Stimulated activated naive CD4-positive, alpha-beta T cell (primary cell): Measurements from ENCODE around the gene SUSD4.

Experiments used
- DNase-seq, 6 experiments: peaks; one replicate each; lab custom pipeline; 2025; lab: John Stamatoyannopoulos, UW

The SUSD4 gene

GRCh38 chr1:223329664-223330415 lies 34.1 kb downstream of the SUSD4 start:
- DNase-seq, result no peak

DNA sequence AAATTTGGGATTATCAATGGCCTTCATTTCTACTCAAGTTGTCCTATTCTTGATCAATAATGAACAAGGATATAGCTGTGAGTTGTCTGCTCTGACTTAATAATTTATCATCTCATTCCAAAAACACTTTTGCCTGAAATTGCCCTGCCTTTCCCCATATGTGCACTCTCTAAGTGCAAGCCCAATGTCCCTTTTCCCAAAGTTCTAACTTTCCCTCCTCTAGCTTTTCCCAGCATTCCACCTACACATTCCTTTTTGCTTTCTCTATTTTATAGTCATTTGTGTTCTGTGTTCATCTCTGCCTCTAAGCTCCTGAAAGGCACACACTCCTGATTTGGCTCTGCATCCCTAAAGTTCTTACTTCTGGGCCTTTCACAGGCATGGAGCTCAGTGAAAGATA lies 34.7 kb downstream of the SUSD4 start:
- no peak for DNase-seq

- DNase-seq, result no peak
Observed at GRCh38 chr1:223328566-223328965, 35.4 kb downstream of the SUSD4 start.

DNA sequence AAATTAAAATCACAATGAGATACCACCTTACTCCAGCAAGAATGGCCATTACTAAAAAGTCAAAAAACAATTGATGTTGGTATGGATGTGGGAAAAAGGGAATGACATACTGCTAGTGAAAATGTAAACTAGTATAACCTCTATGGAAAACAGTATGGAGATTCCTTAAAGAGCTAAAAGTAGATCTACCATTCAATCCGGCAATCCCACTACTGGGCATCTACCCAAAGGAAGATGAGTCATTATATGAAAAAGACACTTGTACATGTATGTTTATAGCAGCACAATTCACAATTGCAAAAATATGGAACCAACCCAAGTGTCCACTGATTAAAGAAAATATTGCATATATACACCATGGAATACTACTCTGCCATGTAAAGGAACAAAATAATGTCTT lies 37.2 kb downstream of the SUSD4 start:
- no peak for DNase-seq

- DNase-seq, result no peak
Observed at GRCh38 chr1:223323491-223324484, 40.2 kb downstream of the SUSD4 start.

DNA sequence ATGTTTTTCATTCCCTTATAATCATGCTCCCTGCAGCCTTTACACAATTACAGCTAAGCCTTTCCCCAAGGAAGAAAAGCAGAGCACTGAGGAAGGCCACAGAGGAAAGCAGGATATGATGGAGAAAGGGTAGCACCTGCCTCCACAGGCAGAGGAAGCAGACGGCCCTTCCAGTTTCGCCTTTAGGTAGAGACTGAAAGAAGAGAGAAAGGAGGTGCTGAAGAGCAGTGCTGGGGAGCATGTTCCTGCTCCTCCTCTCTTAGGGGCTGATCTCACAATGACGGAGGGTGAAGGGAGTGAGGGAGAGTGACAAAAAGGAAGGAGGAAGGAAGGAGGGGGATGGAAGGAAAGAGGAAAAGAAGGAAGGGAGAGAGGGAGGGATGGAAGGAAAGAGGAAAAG lies 41.1 kb downstream of the SUSD4 start:
- no peak for DNase-seq

DNA sequence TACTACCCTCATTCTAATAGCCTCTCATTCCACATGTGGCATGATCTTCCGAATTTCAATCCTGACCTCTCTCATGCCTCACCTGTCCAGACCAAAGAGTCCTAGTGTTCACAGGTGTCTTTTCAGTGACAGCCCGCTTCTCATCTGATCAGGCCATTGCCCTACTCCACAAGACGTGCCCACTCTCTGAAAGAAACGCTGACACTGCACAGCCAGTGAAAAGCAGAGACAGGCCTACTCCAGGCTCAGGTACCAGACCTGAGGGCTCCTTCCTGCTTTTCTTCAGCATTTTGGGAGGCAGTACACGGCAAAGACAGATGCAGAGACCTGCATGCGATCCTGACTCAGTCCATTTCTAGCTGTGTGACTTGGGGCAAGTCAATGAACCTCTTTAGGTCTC lies 43.0 kb downstream of the SUSD4 start:
- no peak for DNase-seq

GRCh38 chr1:223319905-223320580 lies 43.9 kb downstream of the SUSD4 start:
- DNase-seq, result no peak

GRCh38 chr1:223319398-223319797 lies 44.6 kb downstream of the SUSD4 start:
- no peak for DNase-seq

DNA sequence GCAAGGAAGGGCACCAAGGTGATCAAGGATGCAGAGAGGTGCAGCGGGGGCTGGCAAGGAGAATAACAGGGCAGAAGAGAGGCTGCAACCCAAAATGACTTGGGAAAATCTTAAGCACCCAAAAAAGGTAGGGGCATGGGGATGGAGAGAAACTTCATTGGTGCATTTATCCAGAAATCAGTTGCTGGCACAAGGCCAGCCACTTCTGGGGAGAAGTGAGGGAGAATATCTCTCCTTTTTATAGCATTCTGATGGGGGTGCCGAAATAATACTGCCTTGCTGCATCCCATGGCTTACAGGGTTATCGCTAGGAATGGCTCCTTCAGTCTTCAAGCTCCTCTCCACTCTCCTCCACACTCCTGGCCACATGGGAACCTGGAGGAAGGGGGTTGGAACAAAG lies 47.9 kb downstream of the SUSD4 start:
- no peak for DNase-seq

DNA sequence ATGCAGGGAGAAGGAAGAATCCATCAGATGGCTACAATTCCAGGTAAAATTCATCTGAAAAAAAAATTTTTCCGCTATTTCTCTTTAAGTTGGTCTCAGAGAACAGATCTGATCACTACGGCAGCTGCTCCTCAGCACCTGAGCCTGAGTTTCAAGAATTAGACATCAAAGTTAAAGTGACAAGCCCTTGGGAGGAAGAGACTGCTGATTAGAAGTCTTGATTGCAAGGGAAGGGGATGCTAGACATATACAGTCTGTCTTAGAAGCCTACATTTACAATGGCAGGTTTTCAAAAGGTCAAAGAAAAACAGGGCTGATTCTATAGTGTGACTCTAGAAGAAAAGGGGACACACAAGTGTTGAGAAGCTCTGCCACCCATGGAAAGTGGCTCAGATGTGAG lies 48.3 kb downstream of the SUSD4 start:
- no peak for DNase-seq

DNA sequence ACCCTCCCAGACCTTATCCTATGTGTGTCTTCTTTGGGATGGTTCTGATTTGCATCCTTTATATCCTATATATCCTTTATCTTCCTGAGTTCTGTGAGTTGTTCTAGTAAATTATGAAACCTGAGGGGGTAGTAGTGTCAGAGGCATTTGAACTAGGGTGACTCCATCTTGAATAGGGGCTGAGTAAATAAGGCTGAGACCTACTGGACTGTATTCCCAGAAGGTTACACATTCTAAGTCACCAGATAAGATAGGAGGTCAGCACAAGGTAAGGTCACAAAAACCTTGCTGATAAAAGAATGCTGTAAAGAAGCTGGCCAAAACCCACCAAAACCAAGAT lies 50.6 kb downstream of the SUSD4 start:
- no peak for DNase-seq

DNA sequence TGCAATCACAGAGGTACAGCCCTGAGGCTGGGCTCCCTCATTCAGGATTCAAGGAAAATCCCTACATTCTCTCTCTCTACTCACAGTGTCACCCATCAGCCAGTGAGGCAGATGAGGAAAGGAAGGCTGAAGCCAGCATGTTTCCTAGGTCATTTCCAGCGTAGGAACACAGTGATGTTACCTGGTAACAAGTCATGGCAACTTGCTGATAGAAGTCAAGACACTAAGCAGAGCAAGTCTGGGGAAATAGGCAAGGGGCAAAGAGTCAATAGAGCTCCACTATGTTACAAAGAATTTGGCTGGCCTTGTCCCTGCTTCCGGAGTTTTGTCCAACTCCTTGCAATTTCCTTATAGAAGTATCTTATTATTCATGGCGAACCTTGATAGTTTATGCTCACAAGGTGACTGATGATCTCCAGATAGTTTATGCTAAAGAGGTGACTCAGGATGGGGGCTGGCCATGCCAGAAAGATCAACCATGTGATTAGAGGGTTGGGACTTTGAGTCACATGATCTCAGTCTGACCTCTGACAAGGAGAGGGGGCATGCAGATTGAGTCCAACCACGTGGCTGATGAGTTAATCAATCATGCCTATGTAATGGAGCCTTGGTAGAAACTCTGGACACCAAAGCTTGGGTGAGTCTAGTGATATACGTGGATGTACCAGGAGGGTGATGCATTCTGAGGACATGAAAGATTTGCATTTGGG lies 51.1 kb downstream of the SUSD4 start:
- no peak for DNase-seq

- DNase-seq, result no peak
Observed at GRCh38 chr1:223312273-223312672, 51.7 kb downstream of the SUSD4 start.

DNA sequence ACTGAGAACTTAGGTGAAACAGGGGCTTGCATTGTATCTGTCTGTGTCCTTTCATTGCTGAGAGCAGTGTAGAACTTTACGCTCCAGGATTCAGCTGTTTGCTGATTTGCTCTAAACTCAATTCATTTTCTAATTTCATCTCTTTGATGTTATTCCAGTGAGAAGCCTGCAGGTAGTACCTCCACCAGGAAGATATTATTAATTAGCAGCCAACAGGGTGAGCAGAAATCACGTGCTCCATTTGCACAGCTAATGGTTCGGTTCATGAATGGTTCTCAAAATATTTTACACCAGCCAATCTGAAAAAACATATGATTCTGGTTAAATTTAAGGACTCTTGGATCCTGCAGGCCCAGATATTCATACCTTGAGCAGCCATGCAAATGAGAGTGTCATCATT lies 52.1 kb downstream of the SUSD4 start:
- DNase-seq, result no peak

DNA sequence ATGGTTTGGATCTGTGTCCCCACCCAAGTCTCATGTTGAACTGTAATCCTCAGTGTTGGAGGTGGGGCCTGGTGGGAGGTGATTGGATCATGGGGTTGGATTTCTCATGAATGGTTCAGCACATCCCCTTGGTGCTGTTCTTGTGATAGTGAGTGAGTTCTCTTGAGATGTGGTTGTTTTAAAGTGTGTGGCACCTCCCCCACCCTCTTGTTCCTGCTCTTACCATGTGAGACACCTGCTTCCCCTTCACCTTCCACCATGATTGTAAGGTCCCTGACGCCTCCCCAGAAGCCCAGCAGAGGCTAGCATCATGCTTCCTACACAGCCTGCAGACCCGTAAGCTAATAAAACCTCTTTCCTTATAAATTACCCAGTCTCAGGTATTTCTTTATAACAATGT lies 55.8 kb downstream of the SUSD4 start:
- peak in 1 of 6 experiments; percentile 28 for DNase-seq

DNA sequence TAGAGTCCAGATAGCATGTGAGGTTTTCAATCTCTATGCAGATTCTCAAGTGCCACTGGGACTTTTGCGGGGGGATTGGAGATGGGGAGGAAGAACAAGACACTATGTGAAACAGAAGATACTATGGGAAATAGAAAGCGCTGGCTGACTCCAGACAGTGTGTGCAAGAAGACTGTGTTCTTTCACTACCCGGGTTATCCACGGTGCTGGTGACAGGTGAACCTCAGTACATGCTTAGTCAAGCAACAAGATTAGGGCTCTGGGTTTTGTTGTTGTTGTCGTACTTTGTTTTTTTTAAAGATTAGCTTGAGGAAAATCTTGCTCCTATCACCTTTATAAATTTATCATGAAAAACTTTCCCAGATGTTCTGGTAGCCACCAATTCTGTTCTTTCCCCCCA lies 56.4 kb downstream of the SUSD4 start:
- DNase-seq, result no peak

- DNase-seq, result no peak
Observed at GRCh38 chr1:223304931-223305330, 59.0 kb downstream of the SUSD4 start.

- DNase-seq, result peak in 1 of 6 experiments; percentile 29
Observed at GRCh38 chr1:223301371-223301770, 62.6 kb downstream of the SUSD4 start.

DNA sequence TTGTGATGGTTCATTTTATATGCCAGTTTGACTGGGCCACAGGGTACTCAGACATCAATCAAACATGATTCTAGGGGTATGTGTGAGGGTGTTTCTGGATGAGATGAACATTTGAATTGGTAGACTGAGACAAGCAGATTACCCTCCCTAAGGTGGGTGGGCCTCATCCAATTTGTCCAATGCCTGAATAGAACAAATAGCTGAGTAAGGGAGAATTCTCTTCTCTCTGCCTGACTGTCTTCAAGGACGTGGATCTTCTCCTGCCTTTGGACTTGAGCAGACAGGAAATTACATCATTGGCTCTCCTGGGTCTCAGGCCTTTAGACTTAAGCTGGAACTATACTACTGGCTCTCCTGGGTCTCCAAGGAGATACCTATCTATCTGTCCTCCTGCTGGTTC lies 64.4 kb downstream of the SUSD4 start:
- DNase-seq, result no peak

GRCh38 chr1:223298701-223299100 lies 65.3 kb downstream of the SUSD4 start:
- DNase-seq, result no peak

- DNase-seq, result no peak
Observed at GRCh38 chr1:223297800-223298199, 66.2 kb downstream of the SUSD4 start.
